ENCODE data around the gene XXYLT1.

XXYLT1 gene

GRCh38 chr3:195036203-195036505 is 234.8 kb downstream of the XXYLT1 start:
- DNase-seq: no peak

- no peak for DNase-seq
These were observed 235.4 kb downstream of the XXYLT1 start for GRCh38 chr3:195035345-195036202.

- DNase-seq: no peak
These were observed 236.4 kb downstream of the XXYLT1 start for GRCh38 chr3:195034541-195034940.

- no peak for DNase-seq
These were observed 236.9 kb downstream of the XXYLT1 start for GRCh38 chr3:195034101-195034500.

- no peak for DNase-seq
These were observed 237.3 kb downstream of the XXYLT1 start for GRCh38 chr3:195033531-195034091.

GRCh38 chr3:195032955-195033354 is 238.0 kb downstream of the XXYLT1 start:
- no peak for DNase-seq

GRCh38 chr3:195032106-195032759 is 238.7 kb downstream of the XXYLT1 start:
- DNase-seq: no peak

- no peak for DNase-seq
These were observed 239.4 kb downstream of the XXYLT1 start for GRCh38 chr3:195031574-195032003.

GRCh38 chr3:195030791-195031321 is 240.1 kb downstream of the XXYLT1 start:
- DNase-seq: no peak

- DNase-seq: no peak
These were observed 241.9 kb downstream of the XXYLT1 start for GRCh38 chr3:195028877-195029606.

- no peak for DNase-seq
These were observed 245.1 kb downstream of the XXYLT1 start for GRCh38 chr3:195025884-195026200.

GRCh38 chr3:195025056-195025883 is 245.7 kb downstream of the XXYLT1 start:
- DNase-seq: no peak

GRCh38 chr3:195023989-195024388 is 247.0 kb downstream of the XXYLT1 start:
- no peak for DNase-seq

GRCh38 chr3:195023576-195023975 is 247.4 kb downstream of the XXYLT1 start:
- DNase-seq: no peak

- DNase-seq: no peak
These were observed 249.3 kb downstream of the XXYLT1 start for GRCh38 chr3:195021692-195022091.

GRCh38 chr3:195020921-195021320 is 250.0 kb downstream of the XXYLT1 start:
- DNase-seq: no peak

- no peak for DNase-seq
These were observed 250.8 kb downstream of the XXYLT1 start for GRCh38 chr3:195020185-195020584.

- no peak for DNase-seq
These were observed 251.6 kb downstream of the XXYLT1 start for GRCh38 chr3:195019335-195019734.

Measured in activated CD4-positive, alpha-beta T cell treated with anti-CD3 and anti-CD28 coated beads for 4 hours (primary cell).